B cell (primary cell): Measurements from ENCODE around the gene SLC13A2.

Experiments
- CTCF ChIP-seq: fragments of 200-600 bp; IDR thresholded peaks from one replicate; pipeline ENCODE4 v1.8.0; 2022; ENCODE audit warnings: antibody characterized with exemption, mild to moderate bottlenecking
- EZH2 ChIP-seq: IDR thresholded peaks from 2 replicates; pipeline ENCODE4 v1.6.1; 2012; ENCODE audit warnings: borderline replicate concordance, low read depth, mild to moderate bottlenecking, moderate library complexity, low read length; ENCODE audit not compliant: insufficient read depth, poor library complexity, severe bottlenecking

- TF ChIP-seq CTCF = no peak
- no peak for TF ChIP-seq EZH2
Measured at GRCh38 chr17:28527181-28527681, 53.8 kb downstream of the SLC13A2 start.
